Spinal cord (tissue), 10 donors: ENCODE measurements around the gene SFSWAP. TPM values are rescaled to one million over a fixed set of nuclear protein-coding genes. Genes with fewer than 3 reads are reported as not detected.

Source experiments
- DNase-seq, 6 donors: peaks; one replicate each; pipeline versions ENCODE4 v3.0.0 to v3.0.0-alpha.2; 2013 to 2015; ENCODE audit warnings: low spot score in 6 of 6, low read depth in 4 of 6
- H3K27ac ChIP-seq: one replicate; pipeline ENCODE4 v1.5.1; 2013; ENCODE audit warnings: low read depth, low read length, control low read depth
- H3K27me3 ChIP-seq: one replicate; pipeline ENCODE4 v1.6.1; 2013; ENCODE audit warnings: low read length; ENCODE audit not compliant: control insufficient read depth, insufficient read depth
- H3K36me3 ChIP-seq: one replicate; pipeline ENCODE4 v1.6.1; 2013; ENCODE audit warnings: low read length; ENCODE audit not compliant: control insufficient read depth, insufficient read depth
- H3K4me1 ChIP-seq: one replicate; pipeline ENCODE4 v1.6.1; 2013; ENCODE audit warnings: low read length; ENCODE audit not compliant: control insufficient read depth, insufficient read depth
- H3K4me3 ChIP-seq: one replicate; pipeline ENCODE4 v1.5.1; 2013; ENCODE audit warnings: low read depth, low read length, control low read depth
- H3K9me3 ChIP-seq: one replicate; pipeline ENCODE4 v1.6.1; 2013; ENCODE audit warnings: low read length; ENCODE audit not compliant: control insufficient read depth, insufficient read depth
- WGBS: methylation state at CpG from one replicate; pipeline ENCODE4 v1.1.5; 2013; ENCODE audit warnings: missing lambda C conversion rate; ENCODE audit not compliant: insufficient coverage; 5-methylcytosine and 5-hydroxymethylcytosine counted together
- polyA plus RNA-seq, 2 donors: library from polyadenylated mRNA; unstranded; fragments of 120-200 nt; gene quantifications; one replicate each; pipeline ENCODE4 v1.2.1, GENCODE V29; 2013; ENCODE audit not compliant: insufficient read length in 2 of 2
- total RNA-seq, 2 donors: library from RNA; depleted of rRNA in 1 of 2; stranded (reverse); fragments of 120-200 nt in 1 of 2; fragments of >200 nt in 1 of 2; gene quantifications; one replicate each; pipeline versions ENCODE4 v1.2.3 to v1.2.4, GENCODE V29; 2013 to 2014
- donor health status: healthy.

SFSWAP gene
- total and polyA plus RNA-seq, 4 donors: 20.1 to 78.6 (median 47.1) TPM

GRCh38 chr12:131687346-131688125 is 23.4 kb upstream of the SFSWAP start:
- Histone ChIP-seq H3K4me1 (no peaks in the 10 kb centered on the region), H3K27ac (no peak overlapping the region), H3K4me3 (no peak overlapping the region), H3K9me3 (no peaks in the 10 kb centered on the region), H3K36me3 (no peaks in the 10 kb centered on the region), H3K27me3 (no peaks in the 10 kb centered on the region)
- no peak for DNase-seq
- WGBS: 83% methylated on average over 14 of the region's 15 CpGs

GRCh38 chr12:131688131-131688844 is 22.6 kb upstream of the SFSWAP start:
- no peaks in the 10 kb centered on the region for H3K27me3 ChIP-seq

GRCh38 chr12:131688845-131689154 is 22.1 kb upstream of the SFSWAP start:
- Histone ChIP-seq H3K4me3 (no peak overlapping the region), H3K27me3 (no peaks in the 10 kb centered on the region), H3K36me3 (no peaks in the 10 kb centered on the region), H3K9me3 (no peaks in the 10 kb centered on the region), H3K27ac (no peak overlapping the region), H3K4me1 (peaks cover 8% of the 10 kb centered on the region)
- WGBS: 92% methylated on average over 3 of the region's 3 CpGs
- no peak for DNase-seq

More at GRCh38 chr12:131688131-131688844, 22.6 kb upstream of the SFSWAP start:
- no peak overlapping the region for H3K4me3 ChIP-seq
- WGBS: 93% methylated on average over 3 of the region's 3 CpGs
- H3K27ac ChIP-seq: no peak overlapping the region
- peaks cover 3% of the 10 kb centered on the region for H3K4me1 ChIP-seq
- no peak for DNase-seq
- H3K9me3 ChIP-seq: no peaks in the 10 kb centered on the region
- H3K36me3 ChIP-seq: no peaks in the 10 kb centered on the region

GRCh38 chr12:131690320-131690719 is 20.6 kb upstream of the SFSWAP start:
- Histone ChIP-seq H3K9me3 (no peaks in the 10 kb centered on the region), H3K36me3 (no peaks in the 10 kb centered on the region), H3K27ac (no peak overlapping the region), H3K4me1 (peaks cover 13% of the 10 kb centered on the region), H3K27me3 (no peaks in the 10 kb centered on the region), H3K4me3 (no peak overlapping the region)
- no peak for DNase-seq
- 85% methylated on average over 8 of the region's 10 CpGs for WGBS

GRCh38 chr12:131692431-131692830 is 18.5 kb upstream of the SFSWAP start:
- 90% methylated on average over 19 of the region's 19 CpGs for WGBS
- H3K4me1 ChIP-seq: peaks cover 13% of the 10 kb centered on the region
- DNase-seq: no peak

GRCh38 chr12:131693149-131693548 is 17.7 kb upstream of the SFSWAP start:
- 84% methylated on average over 9 of the region's 10 CpGs for WGBS

More at GRCh38 chr12:131692431-131692830, 18.5 kb upstream of the SFSWAP start:
- no peaks in the 10 kb centered on the region for H3K9me3 ChIP-seq
- no peak overlapping the region for H3K4me3 ChIP-seq
- H3K27me3 ChIP-seq: no peaks in the 10 kb centered on the region
- H3K36me3 ChIP-seq: no peaks in the 10 kb centered on the region
- no peak overlapping the region for H3K27ac ChIP-seq

GRCh38 chr12:131694116-131694838 is 16.6 kb upstream of the SFSWAP start:
- no peaks in the 10 kb centered on the region for H3K27me3 ChIP-seq
- peak in 3 of 6 donors; percentile 24 to 64 (median 48) for DNase-seq
- H3K27ac ChIP-seq: peak overlapping the region; percentile 62
- no peak overlapping the region for H3K4me3 ChIP-seq
- no peaks in the 10 kb centered on the region for H3K9me3 ChIP-seq
- H3K36me3 ChIP-seq: no peaks in the 10 kb centered on the region
- H3K4me1 ChIP-seq: peaks cover 13% of the 10 kb centered on the region
- WGBS: 74% methylated on average over 9 of the region's 11 CpGs

More at GRCh38 chr12:131693149-131693548, 17.7 kb upstream of the SFSWAP start:
- Histone ChIP-seq H3K36me3 (no peaks in the 10 kb centered on the region), H3K4me1 (peaks cover 13% of the 10 kb centered on the region), H3K4me3 (no peak overlapping the region), H3K27me3 (no peaks in the 10 kb centered on the region), H3K9me3 (no peaks in the 10 kb centered on the region), H3K27ac (no peak overlapping the region)
- no peak for DNase-seq

GRCh38 chr12:131695968-131696367 is 14.9 kb upstream of the SFSWAP start:
- H3K27me3 ChIP-seq: no peaks in the 10 kb centered on the region
- 98% methylated on average over 16 of the region's 16 CpGs for WGBS
- H3K9me3 ChIP-seq: no peaks in the 10 kb centered on the region
- no peak overlapping the region for H3K4me3 ChIP-seq
- DNase-seq: no peak
- H3K36me3 ChIP-seq: no peaks in the 10 kb centered on the region
- peaks cover 13% of the 10 kb centered on the region for H3K4me1 ChIP-seq
- H3K27ac ChIP-seq: no peak overlapping the region

- Histone ChIP-seq H3K36me3 (no peaks in the 10 kb centered on the region), H3K4me1 (peaks cover 10% of the 10 kb centered on the region), H3K9me3 (peaks cover 4% of the 10 kb centered on the region), H3K27me3 (no peaks in the 10 kb centered on the region), H3K27ac (no peak overlapping the region), H3K4me3 (no peak overlapping the region)
- DNase-seq: no peak
- WGBS: 85% methylated on average over 11 of the region's 12 CpGs
Observed at GRCh38 chr12:131698286-131698685, 12.6 kb upstream of the SFSWAP start.
